Kidney (tissue), 14 donors: ENCODE results near the gene NINJ2. TPM values are rescaled to one million over a fixed set of nuclear protein-coding genes. Genes with fewer than 3 reads are reported as not detected.
A peak's percentile ranks its signal among the peaks of the same experiment; 100 is the strongest.

ENCODE experiments used
- DNase-seq, 5 donors: peaks; one replicate each; pipeline ENCODE4 v3.0.0-alpha.2; 2013 to 2020
- FAIRE-seq: peaks from 2 replicates; lab custom pipeline; 2012; peaks lifted over from hg19 to GRCh38; lab: Jason Lieb, UNC
- H3K27ac ChIP-seq, 2 donors: one replicate each; pipeline ENCODE4 v1.7.0; 2013; ENCODE audit warnings: low read depth in 2 of 2, low read length in 2 of 2, inconsistent platforms in 1 of 2
- H3K27me3 ChIP-seq: one replicate; pipeline ENCODE4 v1.7.1; 2013; ENCODE audit warnings: low read length, inconsistent platforms; ENCODE audit not compliant: control insufficient read depth, insufficient read depth
- H3K36me3 ChIP-seq, 3 donors: one replicate each; pipeline versions ENCODE4 v1.7.0 to v1.7.1; 2013; ENCODE audit warnings: low read length in 3 of 3, control low read depth in 1 of 3, inconsistent platforms in 1 of 3; ENCODE audit not compliant: insufficient read depth in 3 of 3, control insufficient read depth in 2 of 3
- H3K4me1 ChIP-seq, 3 donors: one replicate each; pipeline versions ENCODE4 v1.7.0 to v1.7.1; 2013; ENCODE audit warnings: low read length in 3 of 3, inconsistent platforms in 1 of 3, low read depth in 1 of 3; ENCODE audit not compliant: control insufficient read depth in 2 of 3, insufficient read depth in 2 of 3
- H3K4me3 ChIP-seq, 3 donors: one replicate each; pipeline versions ENCODE4 v1.7.0 to v1.8.1; 2013; ENCODE audit warnings: low read length in 3 of 3, control low read depth in 1 of 3, inconsistent platforms in 1 of 3
- H3K9ac ChIP-seq, 3 donors: one replicate each; pipeline versions ENCODE4 v1.7.0 to v1.7.1; 2013; ENCODE audit warnings: low read length in 3 of 3, control low read depth in 1 of 3, inconsistent platforms in 1 of 3
- H3K9me3 ChIP-seq, 3 donors: one replicate each; pipeline versions ENCODE4 v1.7.0 to v1.7.1; 2013; ENCODE audit warnings: low read length in 3 of 3, control low read depth in 1 of 3, inconsistent platforms in 1 of 3; ENCODE audit not compliant: control insufficient read depth in 2 of 3, insufficient read depth in 1 of 3
- CTCF ChIP-seq: IDR thresholded peaks from 3 replicates; pipeline ENCODE4 v1.5.1; 2012; ENCODE audit warnings: mild to moderate bottlenecking, moderate library complexity, borderline replicate concordance; ENCODE audit not compliant: insufficient read depth; ENCODE audit errors: extremely low read depth
- intact Hi-C: fragments of 100-400 bp; cut with DNase I; formaldehyde crosslinking; loops from one replicate; pipeline ENCODE4 v1.11.1; 2022
- polyA plus RNA-seq: library from polyadenylated mRNA; stranded (reverse); fragments of 350-450 nt; fragmentation: Illumina TruSeq; extraction: RNeasy Lipid Tissue Mini Kit (QIAGEN cat#74804); gene quantifications from one replicate; pipeline ENCODE4 v1.2.3, GENCODE V29; 2014; ENCODE audit warnings: low read depth, low replicate concordance; ENCODE audit not compliant: insufficient read depth
- total RNA-seq: library from RNA; stranded (reverse); fragmentation: NEBNext Ultra II Directional; extraction: Animal tissue kit (Norgen Biotek cat#: 25700); gene quantifications from one replicate; pipeline ENCODE4 v1.2.1, GENCODE V29; 2021
- donor health status: control.
- donor health status: control.
- donor health status: control.
- donor health status: control.
- donor health status: control.
- donor health status: DM: yes; HTN: yes; CAD: no.
- donor health status: Normal renal cell carcinoma (clear cell type).

Gene NINJ2
- total and polyA plus RNA-seq, 2 donors from 2014 or later: 0.69 to 2.8 TPM

GRCh38 chr12:573232-573631, 90.0 kb downstream of the NINJ2 start:
- TF ChIP-seq CTCF: no peak
- Histone ChIP-seq H3K27ac (no peak overlapping the region), H3K4me3 (no peak overlapping the region), H3K4me1 (peaks cover 0 to 12% (median 0%) of the 10 kb centered on the region in 3 donors), H3K36me3 (no peaks in the 10 kb centered on the region), H3K9me3 (no peaks in the 10 kb centered on the region), H3K27me3 (no peaks in the 10 kb centered on the region), H3K9ac (no peak overlapping the region)
- intact Hi-C loops: loop anchor here (10.0 kb wide), 1 partner anchor 242 kb away; no protein-coding TSS in a partner anchor
- FAIRE-seq: no peak
- peak in 1 of 5 donors; percentile 7 for DNase-seq

GRCh38 chr12:572532-572899, 90.7 kb downstream of the NINJ2 start:
- Histone ChIP-seq H3K4me1 (peaks cover 0 to 12% (median 0%) of the 10 kb centered on the region in 3 donors), H3K27ac (peak overlapping the region in 1 of 2 donors; percentile 51), H3K9me3 (no peaks in the 10 kb centered on the region), H3K36me3 (no peaks in the 10 kb centered on the region), H3K27me3 (no peaks in the 10 kb centered on the region), H3K9ac (peak overlapping the region in 1 of 3 donors; percentile 46), H3K4me3 (no peak overlapping the region)
- DNase-seq (peak in 1 of 5 donors; percentile 28), FAIRE-seq (no peak)
- intact Hi-C loops: loop anchor here (10.0 kb wide), 1 partner anchor 242 kb away; no protein-coding TSS in a partner anchor
- no peak for TF ChIP-seq CTCF

GRCh38 chr12:571795-572531, 91.3 kb downstream of the NINJ2 start:
- Histone ChIP-seq H3K27me3 (no peaks in the 10 kb centered on the region), H3K36me3 (no peaks in the 10 kb centered on the region), H3K27ac (peak overlapping the region; percentile 51 to 57), H3K4me1 (peaks cover 0 to 12% (median 0%) of the 10 kb centered on the region in 3 donors), H3K9me3 (no peaks in the 10 kb centered on the region), H3K4me3 (no peak overlapping the region), H3K9ac (peak overlapping the region in 1 of 3 donors; percentile 46)
- TF ChIP-seq CTCF: no peak
- FAIRE-seq: no peak
- peak in 2 of 5 donors; percentile 23 to 30 for DNase-seq
- intact Hi-C loops: loop anchor here (10.0 kb wide), 1 partner anchor 243 kb away; no protein-coding TSS in a partner anchor
